Mesenteric fat pad (tissue), 1 donor: ENCODE measurements around the gene OCEL1. TPM values are rescaled to one million over a fixed set of nuclear protein-coding genes. Genes with fewer than 3 reads are reported as not detected.
"Not testable (repeated sequence)": the region's sequence is repeated elsewhere in the genome, so short reads cannot be mapped to it uniquely, and the experiment has no call there.

ENCODE experiments used
- DNase-seq: peaks from one replicate; pipeline ENCODE4 v3.0.0-alpha.2; 2020; ENCODE audit warnings: low spot score
- total RNA-seq: library from RNA; stranded (reverse); fragmentation: NEBNext Ultra II Directional; extraction: Animal tissue kit (Norgen Biotek cat#: 25700); gene quantifications from one replicate; pipeline ENCODE4 v1.2.1, GENCODE V29; 2021
- donor health status: DM: yes; HTN: yes; CAD: no.

OCEL1 gene
- total RNA-seq, 1 donor from 2014 or later = 29.0 TPM

- DNase-seq = no peak
These were observed 34.9 kb downstream of the OCEL1 start for GRCh38 chr19:17260842-17261325.

- no peak for DNase-seq
These were observed 36.5 kb downstream of the OCEL1 start for GRCh38 chr19:17262557-17262956.

DNA sequence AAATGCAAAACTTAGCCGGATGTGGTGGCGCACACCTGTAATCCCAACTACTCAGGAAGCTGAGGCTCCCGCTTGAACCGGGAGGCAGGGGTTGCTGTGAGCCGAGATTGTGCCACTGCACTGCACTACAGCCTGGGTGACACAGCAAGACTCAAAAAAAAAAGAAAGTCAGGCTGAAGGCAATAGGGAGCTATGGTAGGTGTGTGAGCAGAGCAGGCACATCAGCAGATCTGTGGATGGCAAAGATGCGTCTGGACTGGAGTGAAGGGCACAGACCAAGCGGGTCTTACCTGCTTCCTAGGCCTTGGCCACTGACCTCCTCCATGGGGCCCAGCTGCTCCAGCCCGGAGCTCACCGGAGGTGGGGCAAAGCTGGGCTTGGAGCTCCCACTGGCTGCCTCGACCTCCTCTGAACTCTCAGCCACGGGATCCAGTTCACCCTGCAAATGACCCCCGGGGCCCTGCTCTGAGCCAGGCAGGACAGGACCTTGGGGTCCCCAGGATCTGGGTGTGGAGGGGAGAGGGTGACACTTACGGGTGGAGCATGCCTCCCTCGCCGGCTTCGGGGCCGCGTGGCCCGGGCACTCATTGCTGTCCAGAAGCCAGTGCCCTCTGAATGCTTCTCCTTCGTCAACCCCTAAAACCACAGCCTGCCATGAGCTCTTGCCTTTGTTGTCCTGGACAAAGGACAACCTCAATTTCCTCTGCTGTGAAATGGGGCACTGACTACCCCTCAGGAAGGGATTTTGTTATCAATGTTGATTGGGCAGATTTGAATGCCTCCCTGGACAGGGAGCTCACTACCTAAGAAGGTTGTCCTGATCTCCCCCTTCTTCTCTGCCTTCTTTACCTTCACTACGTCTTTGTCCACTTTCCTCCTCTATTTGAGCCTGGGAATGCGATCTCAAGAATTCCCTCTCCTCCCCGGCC is 38.0 kb downstream of the OCEL1 start:
- DNase-seq = no peak

- DNase-seq = no peak
These were observed 38.6 kb downstream of the OCEL1 start, which contains the start of gene USHBP1 for GRCh38 chr19:17264641-17264979. Gene USHBP1 (minus strand): TSS chr19:17264745. CDS start chr19:17264299, 446 bp downstream.

GRCh38 chr19:17266026-17266425 is 40.0 kb downstream of the OCEL1 start:
- no peak for DNase-seq

GRCh38 chr19:17266589-17266974 is 40.6 kb downstream of the OCEL1 start:
- DNase-seq = no peak

GRCh38 chr19:17266975-17267788 is 41.2 kb downstream of the OCEL1 start, which contains the start of gene BABAM1:
Gene BABAM1 (plus strand): TSS chr19:17267443. CDS start chr19:17268807, 1,364 bp downstream.
- peak; percentile 94 for DNase-seq

DNA sequence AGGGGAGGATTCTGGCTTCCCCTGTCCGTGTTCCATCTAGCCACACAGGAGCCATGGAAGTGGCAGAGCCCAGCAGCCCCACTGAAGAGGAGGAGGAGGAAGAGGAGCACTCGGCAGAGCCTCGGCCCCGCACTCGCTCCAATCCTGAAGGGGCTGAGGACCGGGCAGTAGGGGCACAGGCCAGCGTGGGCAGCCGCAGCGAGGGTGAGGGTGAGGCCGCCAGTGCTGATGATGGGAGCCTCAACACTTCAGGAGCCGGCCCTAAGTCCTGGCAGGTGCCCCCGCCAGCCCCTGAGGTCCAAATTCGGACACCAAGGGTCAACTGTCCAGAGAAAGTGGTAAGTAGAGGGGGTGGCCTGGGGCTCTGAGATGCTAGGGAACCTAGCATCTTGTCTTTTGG is 42.7 kb downstream of the OCEL1 start:
- DNase-seq = no peak

GRCh38 chr19:17274892-17275291 is 48.9 kb downstream of the OCEL1 start:
- not testable (repeated sequence) for DNase-seq

- DNase-seq = no peak
These were observed 49.6 kb downstream of the OCEL1 start for GRCh38 chr19:17275441-17276175.

Other genes starting within 250 kb of the OCEL1 start
- gene CPAMD8, start 199.4 kb upstream of the OCEL1 start, total RNA-seq = 8.4 TPM
- gene HAUS8, start 150.8 kb upstream of the OCEL1 start, total RNA-seq = 7.2 TPM
- gene MYO9B, start 150.4 kb upstream of the OCEL1 start, total RNA-seq = 103 TPM
- 33.2 TPM for gene USE1, start 10.9 kb upstream of the OCEL1 start, total RNA-seq
- gene NR2F6, start 19.7 kb downstream of the OCEL1 start, total RNA-seq = 42.8 TPM
- 11.3 TPM for gene USHBP1, start 38.5 kb downstream of the OCEL1 start, total RNA-seq
- 66.0 TPM for gene BABAM1, start 41.2 kb downstream of the OCEL1 start, total RNA-seq
- gene ANKLE1, start 55.7 kb downstream of the OCEL1 start, total RNA-seq = 0.55 TPM
- gene ABHD8, start 77.2 kb downstream of the OCEL1 start, total RNA-seq = 12.9 TPM
- 99.2 TPM for gene MRPL34, start 79.6 kb downstream of the OCEL1 start, total RNA-seq
- 45.6 TPM for gene DDA1, start 83.3 kb downstream of the OCEL1 start, total RNA-seq
- 16.2 TPM for gene ANO8, start 108.6 kb downstream of the OCEL1 start, total RNA-seq
- gene GTPBP3, start 111.3 kb downstream of the OCEL1 start, total RNA-seq = 13.1 TPM
- gene PLVAP, start 151.1 kb downstream of the OCEL1 start, total RNA-seq = 293 TPM
- gene CCDC194, start 168.0 kb downstream of the OCEL1 start, total RNA-seq = 0.87 TPM
- 185 TPM for gene BST2, start 179.4 kb downstream of the OCEL1 start, total RNA-seq
- gene MVB12A, start 193.8 kb downstream of the OCEL1 start, total RNA-seq = 46.9 TPM
- gene TMEM221, start 222.4 kb downstream of the OCEL1 start, total RNA-seq = not detected
- 1.3 TPM for gene NXNL1, start 234.7 kb downstream of the OCEL1 start, total RNA-seq
- 36.5 TPM for gene SLC27A1, start 244.3 kb downstream of the OCEL1 start, total RNA-seq